IPS-NIHi7 (cell line): Measurements from ENCODE around the gene MBD3L2B.
"Not testable (repeated sequence)": the region's sequence is repeated elsewhere in the genome, so short reads cannot be mapped to it uniquely, and the experiment has no call there.

ENCODE experiments used
- DNase-seq: peaks from one replicate; pipeline ENCODE4 v3.0.0; 2012; ENCODE audit warnings: mixed read lengths; ENCODE audit errors: extremely low spot score

MBD3L2B gene

DNA sequence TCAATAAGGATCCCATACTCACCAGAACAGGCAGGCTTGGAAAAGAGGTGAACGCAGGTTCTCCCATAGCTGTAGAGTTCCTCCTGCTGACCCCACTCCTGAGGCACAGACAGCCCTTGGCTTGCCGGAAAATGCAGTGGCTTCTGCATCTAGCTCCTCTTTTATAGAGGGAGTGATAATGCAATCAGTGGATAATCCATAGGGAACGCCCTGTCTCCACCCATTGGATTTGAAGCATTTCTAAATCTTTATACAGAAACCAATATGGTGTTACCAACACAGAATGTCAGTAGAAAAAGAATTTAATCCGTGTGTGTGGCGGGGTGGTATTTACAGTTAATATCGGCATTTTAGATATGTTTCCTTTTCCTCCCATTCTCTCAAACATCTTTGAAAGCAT, at the start of gene MBD3L2B:
TSS of gene MBD3L2B (minus strand) at position 101 of the 400 bp plus-strand sequence. CDS start at position 67, 34 bp downstream.
- not testable (repeated sequence) for DNase-seq

DNA sequence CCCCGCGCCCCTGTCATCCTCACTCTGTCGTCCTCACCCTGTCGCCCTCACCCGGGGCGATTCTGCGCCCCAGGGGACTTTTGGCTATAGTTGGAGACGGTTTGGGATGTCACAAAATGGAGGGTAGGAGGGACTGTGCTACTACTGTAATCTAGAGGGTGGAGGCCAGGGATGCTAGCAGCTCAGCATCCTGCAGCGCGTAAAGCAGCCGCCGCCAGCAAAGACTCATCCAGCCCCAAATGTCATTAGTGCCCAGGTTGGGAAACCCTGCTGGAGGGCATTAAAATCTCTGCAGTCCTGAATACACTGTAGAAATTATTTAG, 48.6 kb upstream of the MBD3L2B start:
- no peak for DNase-seq

DNA sequence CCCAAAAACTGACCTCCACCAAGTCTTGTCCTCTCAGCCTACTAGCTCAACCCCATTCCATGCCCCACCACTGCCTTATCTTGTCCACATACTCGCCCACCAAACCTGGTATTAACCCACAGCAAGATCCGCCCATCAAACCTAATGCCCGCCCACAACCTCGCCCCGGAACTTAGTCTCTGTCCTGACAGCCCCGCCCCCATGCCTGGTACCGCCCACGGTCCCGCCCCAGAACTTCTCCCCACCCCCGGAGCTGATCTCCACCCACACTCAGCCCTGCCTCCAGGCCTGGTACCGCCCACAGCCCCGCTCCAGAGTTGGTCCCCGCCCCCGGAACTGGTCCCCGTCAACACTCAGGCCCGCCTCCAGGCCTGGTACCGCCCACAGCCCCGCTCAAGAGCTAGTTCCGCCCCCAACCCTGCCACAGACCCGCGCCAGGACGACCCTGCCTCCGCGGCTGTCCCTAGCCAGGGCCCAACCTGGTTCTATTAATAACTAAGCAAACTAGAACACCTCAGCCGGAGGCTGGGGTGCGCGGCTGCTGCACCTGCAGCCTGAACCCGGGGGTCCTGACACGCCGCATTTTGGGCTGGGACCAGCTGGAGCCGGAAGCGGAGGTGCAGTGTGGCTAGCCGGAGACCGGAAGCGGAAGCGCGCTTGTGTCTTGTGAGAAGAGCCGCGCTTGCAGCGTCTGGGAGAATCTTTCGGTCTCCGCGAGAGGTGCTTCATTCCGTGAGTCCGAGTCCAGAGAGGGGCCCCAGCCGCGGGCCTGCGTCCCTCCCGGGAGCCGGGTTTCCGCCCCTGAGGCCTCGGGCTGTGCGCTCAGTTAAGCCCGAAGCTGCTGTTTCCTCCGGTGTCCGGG, 48.0 kb upstream of the MBD3L2B start, which contains the start of gene ZNF557:
TSS of gene ZNF557 (plus strand) at position 662 of the 862 bp plus-strand sequence. CDS start 5,372 bp downstream, outside the sequence.
- DNase-seq: peak; percentile 96

DNA sequence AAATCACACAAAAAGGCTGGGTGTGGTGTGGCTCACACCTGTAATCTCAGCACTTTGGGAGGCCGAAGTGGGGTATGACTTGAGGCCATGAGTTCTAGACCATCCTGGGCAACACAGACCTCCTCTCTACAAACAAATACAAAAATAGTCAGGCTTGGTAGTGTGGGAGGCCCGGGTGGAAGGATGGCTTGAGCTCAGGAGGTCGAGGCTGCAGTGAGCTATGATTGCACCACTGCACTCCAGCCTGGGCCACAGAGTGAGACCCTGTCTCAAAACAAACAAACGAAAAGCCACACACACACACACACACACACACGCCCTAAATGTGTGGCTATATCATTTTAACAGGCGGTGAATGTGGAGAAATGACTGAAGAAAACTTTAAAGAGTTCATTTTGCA, 47.4 kb upstream of the MBD3L2B start:
- DNase-seq: no peak

DNA sequence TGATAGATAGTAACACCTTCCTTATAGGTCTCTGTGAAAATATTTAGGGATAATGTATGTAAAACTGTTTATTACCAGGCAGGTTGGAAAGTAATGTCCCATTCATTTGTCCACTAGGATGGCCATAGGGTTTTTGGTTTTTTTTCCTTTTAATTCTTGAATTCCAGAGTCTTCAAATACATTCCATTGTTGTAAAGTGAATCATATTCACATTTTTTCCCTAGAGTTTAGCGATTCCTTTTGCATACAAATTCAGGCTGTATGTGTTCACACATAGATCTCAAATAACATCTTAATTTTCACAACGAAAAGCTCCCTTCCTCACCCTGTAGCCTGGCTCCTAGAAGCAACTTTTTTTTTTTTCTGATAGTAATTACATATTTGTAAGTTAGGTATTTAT, 46.5 kb upstream of the MBD3L2B start:
- no peak for DNase-seq

DNA sequence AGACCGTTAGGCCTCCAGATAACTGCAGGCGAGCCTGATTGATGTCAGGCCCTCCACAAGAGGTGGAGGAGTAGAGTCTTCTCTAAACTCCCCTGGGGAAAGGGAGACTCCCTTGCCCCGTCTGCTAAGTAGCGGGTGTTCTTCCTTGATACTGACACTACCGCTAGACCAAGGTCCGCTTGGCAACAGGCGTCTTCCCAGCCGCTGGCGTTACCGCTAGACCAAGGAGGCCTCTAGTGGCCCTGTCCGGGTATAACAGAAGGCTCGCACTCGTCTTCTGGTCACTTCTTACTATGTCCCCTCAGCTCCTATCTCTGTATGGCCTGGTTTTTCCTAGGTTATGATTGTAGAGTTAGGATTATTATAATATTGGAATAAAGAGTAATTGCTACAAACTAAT, 45.9 kb upstream of the MBD3L2B start:
- not testable (repeated sequence) for DNase-seq

DNA sequence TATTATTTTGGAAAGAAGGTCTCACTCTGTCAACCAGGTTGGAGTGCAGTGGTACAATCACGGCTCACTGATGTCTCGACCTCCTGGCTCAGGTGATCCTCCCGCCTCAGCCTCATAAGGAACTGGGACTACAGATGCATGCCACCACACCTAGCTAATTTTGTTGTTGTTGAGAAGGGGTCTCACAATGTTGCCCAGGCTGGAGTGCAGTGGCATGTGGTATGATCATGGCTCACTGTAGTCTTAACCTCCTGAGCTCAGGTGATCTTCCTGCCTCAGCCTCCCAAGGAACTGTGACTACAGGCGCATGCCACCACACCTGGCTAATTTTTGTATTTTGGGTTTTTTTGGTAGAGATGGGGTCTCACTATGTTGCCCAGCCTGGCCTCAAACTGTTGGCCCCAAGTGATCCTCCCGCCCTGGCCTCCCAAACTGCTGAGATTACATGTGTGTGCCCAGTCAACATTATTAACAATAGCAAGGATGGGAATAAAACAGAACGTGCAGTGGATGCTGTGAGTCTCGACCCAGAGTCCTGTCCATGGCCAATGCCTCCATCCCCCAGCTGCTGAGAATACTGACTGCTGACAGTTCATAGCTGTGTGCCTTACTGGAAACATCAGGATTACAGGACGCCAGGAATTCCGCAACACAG, 42.7 kb upstream of the MBD3L2B start:
- DNase-seq: no peak

DNA sequence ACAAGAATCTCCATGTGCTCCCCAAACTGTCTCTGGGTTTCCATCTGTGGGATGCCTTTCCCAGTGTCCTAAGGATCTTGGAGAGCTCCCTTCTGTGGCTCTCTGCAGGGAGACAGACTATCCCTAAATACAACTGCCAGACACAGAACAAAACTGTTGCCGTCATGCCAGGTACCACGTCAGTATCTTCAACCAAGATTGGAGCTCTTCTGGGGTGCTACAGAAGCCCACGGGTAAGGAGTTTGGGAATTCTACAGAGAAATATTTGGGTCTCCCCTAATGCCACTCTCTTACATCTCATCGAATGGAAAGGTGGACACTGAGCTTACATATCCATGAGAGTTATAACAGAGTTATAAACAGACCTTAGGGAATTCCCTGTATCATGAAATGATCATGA, 42.1 kb upstream of the MBD3L2B start:
- no peak for DNase-seq

DNA sequence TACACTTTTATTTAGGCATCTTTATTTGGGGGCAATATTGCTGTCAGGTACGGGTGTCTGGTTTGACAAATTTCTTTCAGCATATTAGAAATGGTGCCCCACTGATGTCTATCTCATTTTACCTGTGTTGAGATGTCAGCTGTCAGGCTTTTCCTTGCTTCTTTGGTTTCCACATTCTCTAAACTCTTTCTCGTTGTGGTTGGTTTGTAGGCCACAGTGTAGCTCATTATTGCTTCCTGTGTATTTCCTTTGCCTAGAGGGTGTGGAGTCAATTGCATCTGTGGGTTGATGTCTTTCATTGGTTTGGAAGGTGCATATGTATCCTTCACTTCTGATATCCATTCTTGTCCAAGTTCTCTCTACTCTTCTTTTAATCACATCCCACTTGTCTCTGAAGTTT, 38.7 kb upstream of the MBD3L2B start:
- DNase-seq: not testable (repeated sequence)

DNA sequence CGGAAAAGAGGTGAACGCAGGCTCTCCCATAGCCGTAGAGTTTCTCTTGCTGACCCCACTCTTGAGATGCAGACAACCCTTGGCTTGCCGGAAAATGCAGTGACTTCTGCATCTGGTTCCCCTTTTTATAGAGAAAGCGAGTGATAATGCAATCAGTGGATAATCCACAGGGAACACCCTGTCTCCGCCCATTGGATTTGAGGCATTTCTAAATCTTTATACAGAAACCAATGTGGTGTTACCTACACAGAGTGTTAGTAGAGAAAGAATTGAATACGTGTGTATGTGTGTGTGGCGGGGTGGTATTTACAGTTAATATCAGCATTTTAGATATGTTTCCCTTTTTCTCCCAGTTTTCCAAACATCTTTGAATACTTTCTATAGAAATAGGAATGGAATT, 37.3 kb upstream of the MBD3L2B start, which contains the start of gene MBD3L3:
TSS of gene MBD3L3 (minus strand) at position 101 of the 400 bp plus-strand sequence. CDS start at position 30, 71 bp downstream.
- DNase-seq: not testable (repeated sequence)

DNA sequence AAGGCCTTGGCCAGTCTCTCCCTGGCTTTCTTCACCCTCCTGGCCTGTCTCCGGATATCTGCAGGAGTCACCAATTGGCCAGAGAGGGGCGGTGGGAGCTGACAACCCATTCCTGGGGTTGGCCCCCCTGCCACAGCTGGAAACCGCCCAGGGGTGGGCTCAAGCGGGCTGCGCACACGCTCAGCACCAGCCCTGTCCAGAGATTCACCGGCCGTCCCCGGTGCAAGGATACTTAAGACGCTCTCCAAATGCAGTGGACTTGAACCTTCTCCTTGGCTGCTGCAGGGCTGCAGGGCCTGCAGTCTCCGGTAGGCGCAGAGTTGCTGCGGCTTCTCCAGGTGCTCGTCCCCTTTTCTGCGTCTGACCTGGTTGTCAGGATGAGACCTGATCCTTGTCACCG, 35.1 kb upstream of the MBD3L2B start:
- DNase-seq: not testable (repeated sequence)

DNA sequence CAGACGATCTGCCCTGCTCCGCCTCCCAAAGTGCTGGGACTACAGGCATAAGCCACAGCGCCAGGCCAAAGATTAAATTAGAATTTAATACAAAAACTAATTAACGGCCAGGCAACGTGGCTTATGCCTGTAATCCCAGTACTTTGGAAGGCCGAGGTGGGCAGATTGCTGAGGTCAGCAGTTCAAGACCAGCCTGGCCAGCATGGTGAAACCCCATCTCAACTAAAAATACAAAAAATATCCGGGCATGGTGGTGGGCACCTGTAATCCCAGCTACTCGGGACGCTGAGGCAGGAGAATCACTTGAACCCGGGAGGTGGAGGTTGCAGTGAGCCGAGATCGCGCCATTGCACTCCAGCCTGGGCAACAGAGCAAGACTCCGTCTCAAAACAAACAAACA, 34.4 kb upstream of the MBD3L2B start:
- not testable (repeated sequence) for DNase-seq

DNA sequence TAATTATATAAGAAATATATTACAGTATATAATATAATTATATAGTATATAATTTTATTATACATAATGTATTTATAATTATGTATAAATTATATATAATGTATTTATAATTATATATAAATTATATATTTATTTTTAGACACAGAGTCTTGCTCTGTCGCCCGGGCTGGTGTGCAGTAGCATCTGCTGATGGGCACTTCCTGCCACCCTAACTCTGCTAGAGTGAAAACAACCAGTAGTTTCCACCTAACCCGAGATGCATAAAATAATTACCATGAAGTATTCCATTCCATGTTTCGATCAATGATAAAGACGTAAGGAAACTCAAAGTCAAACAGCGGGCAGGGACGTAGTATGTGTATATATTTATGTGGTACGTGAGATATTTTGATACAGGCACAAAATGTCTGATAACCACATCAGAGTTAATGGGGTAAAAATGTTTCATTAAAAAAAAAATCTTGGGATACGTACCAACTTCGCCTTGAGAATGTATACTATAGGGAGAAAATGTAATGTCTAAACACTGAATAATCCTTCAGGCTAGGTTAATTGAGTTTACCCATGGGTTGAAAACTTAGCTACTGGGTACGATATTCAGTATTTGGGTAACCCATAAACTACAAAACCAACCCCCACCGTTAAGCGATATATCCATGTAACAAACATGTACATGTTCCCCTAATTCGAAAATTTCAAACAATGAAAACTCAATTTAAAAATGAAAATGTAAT, 33.6 kb upstream of the MBD3L2B start:
- not testable (repeated sequence) for DNase-seq

DNA sequence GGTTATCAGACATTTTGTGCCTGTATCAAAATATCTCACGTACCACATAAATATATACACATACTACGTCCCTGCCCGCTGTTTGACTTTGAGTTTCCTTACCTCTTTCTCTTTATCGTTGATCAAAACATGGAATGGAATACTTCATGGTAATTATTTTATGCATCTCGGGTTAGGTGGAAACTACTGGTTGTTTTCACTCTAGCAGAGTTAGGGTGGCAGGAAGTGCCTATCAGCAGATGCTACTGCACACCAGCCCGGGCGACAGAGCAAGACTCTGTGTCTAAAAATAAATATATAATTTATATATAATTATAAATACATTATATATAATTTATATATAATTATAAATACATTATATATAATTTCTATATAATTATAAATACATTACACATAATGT, 31.7 kb upstream of the MBD3L2B start:
- not testable (repeated sequence) for DNase-seq

DNA sequence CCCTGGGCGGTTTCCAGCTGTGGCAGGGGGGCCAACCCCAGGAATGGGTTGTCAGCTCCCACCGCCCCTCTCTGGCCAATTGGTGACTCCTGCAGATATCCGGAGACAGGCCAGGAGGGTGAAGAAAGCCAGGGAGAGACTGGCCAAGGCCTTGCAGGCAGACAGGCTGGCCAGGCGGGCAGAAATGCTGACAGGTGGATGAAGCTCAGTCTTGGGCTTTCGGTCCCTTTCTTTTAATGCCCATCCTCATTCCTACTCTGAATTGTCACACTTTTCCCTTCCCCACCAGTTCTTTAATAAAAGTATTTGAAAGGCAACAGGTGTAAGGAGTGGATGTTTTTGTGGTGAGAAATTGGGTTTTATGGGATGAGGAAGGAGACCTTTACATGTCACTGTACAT, 30.2 kb upstream of the MBD3L2B start:
- DNase-seq: not testable (repeated sequence)

DNA sequence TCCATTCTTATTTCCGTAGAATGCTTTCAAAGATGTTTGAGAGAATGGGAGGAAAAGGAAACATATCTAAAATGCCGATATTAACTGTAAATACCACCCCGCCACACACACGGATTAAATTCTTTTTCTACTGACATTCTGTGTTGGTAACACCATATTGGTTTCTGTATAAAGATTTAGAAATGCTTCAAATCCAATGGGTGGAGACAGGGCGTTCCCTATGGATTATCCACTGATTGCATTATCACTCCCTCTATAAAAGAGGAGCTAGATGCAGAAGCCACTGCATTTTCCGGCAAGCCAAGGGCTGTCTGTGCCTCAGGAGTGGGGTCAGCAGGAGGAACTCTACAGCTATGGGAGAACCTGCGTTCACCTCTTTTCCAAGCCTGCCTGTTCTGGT, 27.8 kb upstream of the MBD3L2B start, which contains the start of gene MBD3L2:
TSS of gene MBD3L2 (plus strand) at position 301 of the 400 bp plus-strand sequence. CDS start at position 354, 53 bp downstream.
- not testable (repeated sequence) for DNase-seq

DNA sequence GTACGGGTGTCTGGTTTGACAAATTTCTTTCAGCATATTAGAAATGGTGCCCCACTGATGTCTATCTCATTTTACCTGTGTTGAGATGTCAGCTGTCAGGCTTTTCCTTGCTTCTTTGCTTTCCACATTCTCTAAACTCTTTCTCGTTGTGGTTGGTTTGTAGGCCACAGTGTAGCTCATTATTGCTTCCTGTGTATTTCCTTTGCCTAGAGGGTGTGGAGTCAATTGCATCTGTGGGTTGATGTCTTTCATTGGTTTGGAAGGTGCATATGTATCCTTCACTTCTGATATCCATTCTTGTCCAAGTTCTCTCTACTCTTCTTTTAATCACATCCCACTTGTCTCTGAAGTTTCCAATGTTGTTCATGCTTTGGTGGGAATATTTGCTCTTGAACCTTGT, 20.3 kb upstream of the MBD3L2B start:
- DNase-seq: not testable (repeated sequence)

DNA sequence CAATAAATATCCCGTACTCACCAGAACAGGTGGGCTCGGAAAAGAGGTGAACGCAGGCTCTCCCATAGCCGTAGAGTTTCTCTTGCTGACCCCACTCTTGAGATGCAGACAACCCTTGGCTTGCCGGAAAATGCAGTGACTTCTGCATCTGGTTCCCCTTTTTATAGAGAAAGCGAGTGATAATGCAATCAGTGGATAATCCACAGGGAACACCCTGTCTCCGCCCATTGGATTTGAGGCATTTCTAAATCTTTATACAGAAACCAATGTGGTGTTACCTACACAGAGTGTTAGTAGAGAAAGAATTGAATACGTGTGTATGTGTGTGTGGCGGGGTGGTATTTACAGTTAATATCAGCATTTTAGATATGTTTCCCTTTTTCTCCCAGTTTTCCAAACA, 18.8 kb upstream of the MBD3L2B start, which contains the start of gene MBD3L4:
TSS of gene MBD3L4 (minus strand) at position 101 of the 400 bp plus-strand sequence. CDS start at position 66, 35 bp downstream.
- not testable (repeated sequence) for DNase-seq

DNA sequence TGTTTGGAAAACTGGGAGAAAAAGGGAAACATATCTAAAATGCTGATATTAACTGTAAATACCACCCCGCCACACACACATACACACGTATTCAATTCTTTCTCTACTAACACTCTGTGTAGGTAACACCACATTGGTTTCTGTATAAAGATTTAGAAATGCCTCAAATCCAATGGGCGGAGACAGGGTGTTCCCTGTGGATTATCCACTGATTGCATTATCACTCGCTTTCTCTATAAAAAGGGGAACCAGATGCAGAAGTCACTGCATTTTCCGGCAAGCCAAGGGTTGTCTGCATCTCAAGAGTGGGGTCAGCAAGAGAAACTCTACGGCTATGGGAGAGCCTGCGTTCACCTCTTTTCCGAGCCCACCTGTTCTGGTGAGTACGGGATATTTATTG, 9.0 kb upstream of the MBD3L2B start, which contains the start of gene MBD3L5:
TSS of gene MBD3L5 (plus strand) at position 301 of the 400 bp plus-strand sequence. CDS start at position 335, 34 bp downstream.
- DNase-seq: not testable (repeated sequence)

DNA sequence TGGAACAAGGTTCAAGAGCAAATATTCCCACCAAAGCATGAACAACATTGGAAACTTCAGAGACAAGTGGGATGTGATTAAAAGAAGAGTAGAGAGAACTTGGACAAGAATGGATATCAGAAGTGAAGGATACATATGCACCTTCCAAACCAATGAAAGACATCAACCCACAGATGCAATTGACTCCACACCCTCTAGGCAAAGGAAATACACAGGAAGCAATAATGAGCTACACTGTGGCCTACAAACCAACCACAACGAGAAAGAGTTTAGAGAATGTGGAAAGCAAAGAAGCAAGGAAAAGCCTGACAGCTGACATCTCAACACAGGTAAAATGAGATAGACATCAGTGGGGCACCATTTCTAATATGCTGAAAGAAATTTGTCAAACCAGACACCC, 7.6 kb upstream of the MBD3L2B start:
- not testable (repeated sequence) for DNase-seq

DNA sequence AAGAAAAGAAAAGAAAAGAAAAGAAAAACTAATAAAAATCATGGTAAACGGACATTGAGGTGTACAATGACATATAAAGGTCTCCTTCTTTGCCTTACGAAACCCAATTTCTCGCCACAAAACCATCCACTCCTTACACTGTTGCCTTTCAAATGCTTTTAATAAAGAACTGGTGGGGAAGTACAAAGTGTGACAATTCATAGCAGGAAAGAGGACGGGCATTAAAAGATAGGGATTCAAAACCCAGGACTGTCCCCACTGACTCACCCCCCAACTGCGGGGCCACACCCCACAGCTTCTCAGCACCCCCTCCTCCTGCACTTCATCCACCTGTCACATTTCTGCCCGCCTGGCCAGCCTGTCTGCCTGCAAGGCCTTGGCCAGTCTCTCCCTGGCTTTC, 2.4 kb downstream of the MBD3L2B start:
- no peak for DNase-seq

DNA sequence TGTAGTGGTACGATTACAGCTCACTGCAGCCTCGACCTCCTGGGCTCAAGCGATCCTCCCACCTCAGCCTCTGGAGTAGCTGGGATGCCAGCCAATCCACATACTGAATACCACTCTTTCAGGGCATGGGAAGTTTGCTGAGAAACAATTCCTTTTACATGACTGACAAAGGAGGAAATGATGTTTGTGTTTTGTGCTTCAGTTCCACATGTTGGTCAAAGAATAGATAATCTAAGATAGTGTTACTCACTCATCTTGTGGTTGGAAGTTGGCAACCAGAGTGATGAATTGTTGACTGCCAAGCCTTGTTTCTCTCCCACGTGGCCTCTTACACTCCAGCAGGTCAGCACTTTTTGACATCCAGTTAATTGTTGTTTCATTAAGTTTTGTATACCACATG, 7.6 kb downstream of the MBD3L2B start:
- DNase-seq: no peak
